ENCODE results near the gene RBM26. TPM values are rescaled to one million over a fixed set of nuclear protein-coding genes. Genes with fewer than 3 reads are reported as not detected.

Gene RBM26
- total RNA-seq: 10 to 100 TPM; 29.1 to 45.2 (median 39.3) TPM

DNA sequence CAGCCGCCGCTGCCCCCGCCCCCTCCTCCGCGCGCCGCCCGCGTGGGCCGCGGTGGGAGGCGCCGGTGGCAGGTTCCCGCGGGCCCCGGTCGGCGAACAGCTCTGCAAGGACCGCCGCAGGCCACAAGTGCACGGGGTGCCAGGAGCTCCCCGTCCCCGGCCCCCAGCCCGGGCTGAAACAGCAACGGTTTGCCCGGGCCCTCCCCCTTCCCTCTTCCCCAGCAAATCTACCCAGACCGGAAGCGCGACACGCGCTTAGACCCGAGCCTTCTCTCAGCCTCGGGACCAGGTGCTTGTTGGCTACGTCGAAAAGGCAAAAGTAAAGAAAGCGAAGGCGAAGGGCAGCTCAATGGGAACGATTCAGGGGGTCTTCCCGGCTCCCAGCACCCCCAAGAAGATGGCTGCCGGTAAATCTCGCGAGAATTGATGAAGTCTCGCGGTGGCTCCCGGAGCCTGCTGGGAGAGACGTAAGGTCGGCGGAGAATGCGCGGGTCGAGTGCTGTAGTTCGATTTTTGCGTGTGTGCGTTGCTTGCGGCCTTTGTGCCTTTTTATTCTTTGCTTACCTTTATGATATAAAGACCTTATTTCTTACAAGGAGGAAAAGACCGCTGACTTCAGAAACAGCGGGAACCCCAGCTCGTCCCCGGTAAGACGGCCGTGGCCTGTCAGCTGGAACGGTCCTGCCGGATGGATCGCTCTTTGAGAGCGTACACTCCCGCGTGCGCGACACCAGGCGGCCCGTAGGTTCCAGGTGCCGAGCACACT lies at the start of gene RBM26:
TSS of gene RBM26 (minus strand) at position 425 of the 766 bp plus-strand sequence. CDS start 481 bp downstream, outside the sequence.
- TF ChIP-seq, protein P1, sequence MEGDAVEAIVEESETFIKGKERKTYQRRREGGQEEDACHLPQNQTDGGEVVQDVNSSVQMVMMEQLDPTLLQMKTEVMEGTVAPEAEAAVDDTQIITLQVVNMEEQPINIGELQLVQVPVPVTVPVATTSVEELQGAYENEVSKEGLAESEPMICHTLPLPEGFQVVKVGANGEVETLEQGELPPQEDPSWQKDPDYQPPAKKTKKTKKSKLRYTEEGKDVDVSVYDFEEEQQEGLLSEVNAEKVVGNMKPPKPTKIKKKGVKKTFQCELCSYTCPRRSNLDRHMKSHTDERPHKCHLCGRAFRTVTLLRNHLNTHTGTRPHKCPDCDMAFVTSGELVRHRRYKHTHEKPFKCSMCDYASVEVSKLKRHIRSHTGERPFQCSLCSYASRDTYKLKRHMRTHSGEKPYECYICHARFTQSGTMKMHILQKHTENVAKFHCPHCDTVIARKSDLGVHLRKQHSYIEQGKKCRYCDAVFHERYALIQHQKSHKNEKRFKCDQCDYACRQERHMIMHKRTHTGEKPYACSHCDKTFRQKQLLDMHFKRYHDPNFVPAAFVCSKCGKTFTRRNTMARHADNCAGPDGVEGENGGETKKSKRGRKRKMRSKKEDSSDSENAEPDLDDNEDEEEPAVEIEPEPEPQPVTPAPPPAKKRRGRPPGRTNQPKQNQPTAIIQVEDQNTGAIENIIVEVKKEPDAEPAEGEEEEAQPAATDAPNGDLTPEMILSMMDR (IDR thresholded peaks at IDR 0.05; ENCODE audit: low read depth): no peak

DNA sequence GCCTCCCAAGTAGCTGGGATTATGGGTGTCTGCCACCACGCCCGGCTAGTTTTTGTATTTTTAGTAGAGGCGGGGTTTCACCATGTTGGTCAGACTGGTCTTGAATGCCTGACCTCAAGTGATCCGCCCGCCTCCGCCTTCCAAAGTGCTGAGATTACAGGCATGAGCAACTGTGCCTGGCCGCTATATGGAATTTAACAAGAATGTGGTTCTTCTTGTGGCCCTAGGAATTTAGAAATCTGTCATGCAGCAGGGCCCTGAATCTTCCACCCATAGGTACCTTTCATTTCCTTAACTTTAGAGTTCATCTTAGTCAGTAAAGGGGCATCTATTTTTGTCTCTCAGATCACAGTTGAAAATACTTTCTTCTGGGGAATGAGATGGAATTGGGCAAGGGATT lies 49.3 kb upstream of the RBM26 start:
- TF ChIP-seq, protein P1 (IDR thresholded peaks at IDR 0.05; ENCODE audit: low read depth): no peak

DNA sequence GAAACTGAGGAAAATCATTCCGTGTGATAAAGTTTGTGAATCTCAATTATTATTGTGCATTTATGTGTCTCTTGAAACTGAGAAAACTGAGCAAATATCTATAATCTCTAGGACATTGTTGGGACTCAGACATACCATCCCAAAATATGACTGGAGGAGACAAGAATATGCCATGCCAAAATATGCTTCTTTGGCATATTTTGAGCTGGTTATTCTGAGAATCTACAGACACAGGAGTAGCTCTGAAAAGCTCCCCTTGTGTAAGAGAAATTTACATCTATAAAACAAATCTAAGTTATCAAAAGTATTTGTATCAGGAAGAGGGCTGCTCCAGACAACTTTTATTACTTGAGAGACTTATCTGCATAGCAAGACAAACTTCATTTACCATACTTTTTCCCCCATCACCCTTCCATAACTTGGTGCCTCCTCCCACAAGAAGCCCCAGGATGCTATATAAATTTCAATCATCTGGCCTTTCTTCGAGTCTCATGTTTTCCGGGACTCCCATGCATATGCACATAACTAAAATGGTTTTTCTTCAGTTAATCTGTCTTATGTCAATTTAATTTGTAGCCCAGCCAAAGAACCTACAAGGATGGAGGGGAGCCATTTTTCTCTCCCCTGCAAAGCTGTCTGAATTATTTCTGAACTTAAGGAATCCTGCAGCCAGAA lies 46.3 kb upstream of the RBM26 start:
- TF ChIP-seq, protein P1 (IDR thresholded peaks at IDR 0.05; ENCODE audit: low read depth): no peak

DNA sequence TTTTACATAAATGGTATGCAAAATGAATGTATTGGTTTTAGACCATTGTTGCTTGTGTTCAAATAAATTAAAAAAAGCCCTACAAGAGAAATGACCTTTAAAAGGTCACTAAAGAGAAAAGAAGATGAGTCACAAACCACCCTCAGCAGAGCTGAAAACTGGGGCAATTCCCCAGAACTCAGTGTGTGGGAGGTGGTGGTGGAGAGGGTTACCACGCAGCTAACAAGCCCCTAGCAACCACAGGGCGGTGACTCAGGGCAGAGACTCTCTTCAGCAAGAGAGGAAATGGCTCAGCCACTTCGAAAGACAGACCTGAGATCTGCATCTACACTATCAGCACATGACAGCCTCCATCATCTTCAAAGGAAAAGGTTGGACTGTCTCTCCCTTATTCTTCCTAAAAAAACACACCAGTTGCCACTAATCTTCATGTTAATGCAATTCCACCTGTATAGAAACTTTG lies 45.5 kb upstream of the RBM26 start:
- TF ChIP-seq, protein P1 (IDR thresholded peaks at IDR 0.05; ENCODE audit: low read depth): no peak

DNA sequence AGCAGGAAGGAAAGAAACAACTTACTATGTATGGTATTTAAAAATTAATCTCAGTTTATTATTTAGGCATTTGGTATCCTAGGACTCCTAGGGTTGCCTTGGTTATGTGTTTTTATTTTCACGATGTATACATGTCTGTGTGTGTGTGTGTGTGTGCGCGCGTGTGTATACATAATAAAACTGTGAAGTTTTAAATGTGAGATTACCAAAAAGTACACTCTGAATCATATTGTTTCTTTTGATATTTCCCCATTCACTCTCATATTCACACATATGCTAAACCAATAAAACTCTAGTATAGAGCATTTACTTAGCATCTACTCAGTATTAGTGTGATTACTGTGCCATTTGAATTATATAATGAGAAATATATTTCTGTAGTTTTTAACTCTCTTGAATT lies 44.1 kb upstream of the RBM26 start:
- TF ChIP-seq, protein P1 (IDR thresholded peaks at IDR 0.05; ENCODE audit: low read depth): no peak

DNA sequence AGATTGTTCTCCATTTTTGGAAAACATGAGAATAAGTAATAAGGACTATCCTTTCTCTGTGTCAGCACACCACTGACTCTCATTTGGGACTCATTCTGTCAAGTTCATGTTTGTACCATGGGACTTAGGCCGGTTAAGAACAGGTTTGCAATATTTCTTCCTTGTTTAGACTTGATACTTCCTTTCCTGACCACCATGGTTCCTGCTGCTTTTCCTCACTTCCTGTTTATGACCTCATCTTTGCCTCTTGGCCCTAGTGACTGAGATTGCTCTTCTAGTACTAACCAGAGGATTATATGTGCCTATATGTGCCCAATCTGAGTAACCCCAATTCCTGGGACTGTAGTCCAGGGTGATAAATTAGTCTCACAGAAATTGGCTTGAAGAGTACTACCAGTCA lies 42.4 kb upstream of the RBM26 start:
- TF ChIP-seq, protein P1 (IDR thresholded peaks at IDR 0.05; ENCODE audit: low read depth): no peak

GRCh38 chr13:79447741-79448140 lies 41.7 kb upstream of the RBM26 start:
- TF ChIP-seq, protein P1 (IDR thresholded peaks at IDR 0.05; ENCODE audit: low read depth): no peak
